Subcutaneous abdominal adipose tissue (tissue), 5 donors: ENCODE data around the gene PALLD.
A peak's percentile ranks its signal among the peaks of the same experiment; 100 is the strongest.

Experiments used
- H3K27ac ChIP-seq: one replicate; pipeline ENCODE4 v1.7.0; 2013; ENCODE audit warnings: low read depth, mild to moderate bottlenecking, inconsistent platforms, low read length, moderate library complexity
- H3K27me3 ChIP-seq, 5 donors: one replicate each; pipeline ENCODE4 v1.7.0; 2013; ENCODE audit warnings: low read length in 5 of 5, inconsistent platforms in 1 of 5; ENCODE audit not compliant: control insufficient read depth in 5 of 5, insufficient read depth in 4 of 5
- H3K36me3 ChIP-seq, 5 donors: one replicate each; pipeline ENCODE4 v1.7.0; 2013; ENCODE audit warnings: low read length in 5 of 5; ENCODE audit not compliant: control insufficient read depth in 5 of 5, insufficient read depth in 5 of 5
- H3K4me1 ChIP-seq, 5 donors: one replicate each; pipeline ENCODE4 v1.7.0; 2013; ENCODE audit warnings: low read length in 5 of 5, mild to moderate bottlenecking in 3 of 5, moderate library complexity in 1 of 5; ENCODE audit not compliant: control insufficient read depth in 5 of 5, insufficient read depth in 5 of 5
- H3K4me3 ChIP-seq, 5 donors: one replicate each; pipeline ENCODE4 v1.7.0; 2013; ENCODE audit warnings: low read length in 5 of 5, low read depth in 1 of 5
- H3K9ac ChIP-seq, 5 donors: one replicate each; pipeline ENCODE4 v1.7.0; 2013; ENCODE audit warnings: low read length in 5 of 5, mild to moderate bottlenecking in 4 of 5, moderate library complexity in 3 of 5
- H3K9me3 ChIP-seq, 5 donors: one replicate each; pipeline ENCODE4 v1.7.0; 2013; ENCODE audit warnings: low read length in 5 of 5; ENCODE audit not compliant: control insufficient read depth in 5 of 5
- donor health status: healthy.
- donor health status: healthy.
- donor health status: healthy.
- donor health status: healthy.
- donor health status: healthy.

The PALLD gene

GRCh38 chr4:168759321-168759720 lies 262.5 kb downstream of the PALLD start:
- H3K9me3 ChIP-seq = no peaks in the 10 kb centered on the region
- H3K36me3 ChIP-seq = no peaks in the 10 kb centered on the region
- H3K4me1 ChIP-seq = no peaks in the 10 kb centered on the region
- no peaks in the 10 kb centered on the region for H3K27me3 ChIP-seq
- no peak overlapping the region for H3K9ac ChIP-seq
- H3K27ac ChIP-seq = no peak overlapping the region
- no peak overlapping the region for H3K4me3 ChIP-seq

- Histone ChIP-seq H3K4me3 (no peak overlapping the region), H3K4me1 (peaks cover 0 to 1% (median 0%) of the 10 kb centered on the region in 5 donors), H3K9me3 (no peaks in the 10 kb centered on the region), H3K36me3 (no peaks in the 10 kb centered on the region), H3K27ac (no peak overlapping the region), H3K9ac (no peak overlapping the region), H3K27me3 (no peaks in the 10 kb centered on the region)
Measured at GRCh38 chr4:168759959-168760527, 263.2 kb downstream of the PALLD start.

- no peaks in the 10 kb centered on the region for H3K9me3 ChIP-seq
Measured at GRCh38 chr4:168761066-168761465, 264.2 kb downstream of the PALLD start.

GRCh38 chr4:168765322-168765721 lies 268.5 kb downstream of the PALLD start:
- H3K9ac ChIP-seq = peak overlapping the region in 1 of 5 donors; percentile 13
- no peak overlapping the region for H3K4me3 ChIP-seq
- H3K36me3 ChIP-seq = no peaks in the 10 kb centered on the region
- no peaks in the 10 kb centered on the region for H3K27me3 ChIP-seq
- H3K27ac ChIP-seq = peak overlapping the region; percentile 34
- peaks cover 0 to 17% (median 13%) of the 10 kb centered on the region in 5 donors for H3K4me1 ChIP-seq
- H3K9me3 ChIP-seq = no peaks in the 10 kb centered on the region

More at GRCh38 chr4:168761066-168761465, 264.2 kb downstream of the PALLD start:
- no peaks in the 10 kb centered on the region for H3K36me3 ChIP-seq
- peaks cover 0 to 11% (median 9%) of the 10 kb centered on the region in 5 donors for H3K4me1 ChIP-seq
- H3K27ac ChIP-seq = no peak overlapping the region
- H3K9ac ChIP-seq = no peak overlapping the region
- H3K4me3 ChIP-seq = no peak overlapping the region
- H3K27me3 ChIP-seq = no peaks in the 10 kb centered on the region

- Histone ChIP-seq H3K27ac (peak overlapping the region; percentile 34), H3K36me3 (no peaks in the 10 kb centered on the region), H3K4me1 (peaks cover 0 to 17% (median 13%) of the 10 kb centered on the region in 5 donors), H3K9me3 (no peaks in the 10 kb centered on the region), H3K27me3 (no peaks in the 10 kb centered on the region), H3K9ac (peak overlapping the region in 1 of 5 donors; percentile 13), H3K4me3 (no peak overlapping the region)
Measured at GRCh38 chr4:168765726-168766125, 268.9 kb downstream of the PALLD start.

GRCh38 chr4:168766604-168767316 lies 269.9 kb downstream of the PALLD start:
- Histone ChIP-seq H3K9ac (no peak overlapping the region), H3K4me1 (peaks cover 0 to 17% (median 13%) of the 10 kb centered on the region in 5 donors), H3K27ac (peak overlapping the region; percentile 34), H3K27me3 (no peaks in the 10 kb centered on the region), H3K36me3 (no peaks in the 10 kb centered on the region), H3K9me3 (no peaks in the 10 kb centered on the region), H3K4me3 (no peak overlapping the region)

GRCh38 chr4:168769416-168769815 lies 272.6 kb downstream of the PALLD start:
- Histone ChIP-seq H3K4me3 (no peak overlapping the region), H3K27me3 (no peaks in the 10 kb centered on the region), H3K36me3 (no peaks in the 10 kb centered on the region), H3K27ac (no peak overlapping the region), H3K9me3 (no peaks in the 10 kb centered on the region), H3K4me1 (peaks cover 0 to 17% (median 13%) of the 10 kb centered on the region in 5 donors), H3K9ac (no peak overlapping the region)

- H3K9ac ChIP-seq = no peak overlapping the region
- H3K36me3 ChIP-seq = no peaks in the 10 kb centered on the region
- H3K4me3 ChIP-seq = no peak overlapping the region
- no peak overlapping the region for H3K27ac ChIP-seq
- peaks cover 0 to 17% (median 13%) of the 10 kb centered on the region in 5 donors for H3K4me1 ChIP-seq
- no peaks in the 10 kb centered on the region for H3K9me3 ChIP-seq
- no peaks in the 10 kb centered on the region for H3K27me3 ChIP-seq
Measured at GRCh38 chr4:168769837-168770236, 273.0 kb downstream of the PALLD start.

- Histone ChIP-seq H3K4me3 (no peak overlapping the region), H3K27me3 (no peaks in the 10 kb centered on the region), H3K4me1 (peaks cover 0 to 5% (median 2%) of the 10 kb centered on the region in 5 donors), H3K36me3 (no peaks in the 10 kb centered on the region), H3K27ac (no peak overlapping the region), H3K9ac (no peak overlapping the region), H3K9me3 (peaks cover 0 to 7% (median 5%) of the 10 kb centered on the region in 5 donors)
Measured at GRCh38 chr4:168771251-168771650, 274.4 kb downstream of the PALLD start.

GRCh38 chr4:168773388-168774195 lies 276.7 kb downstream of the PALLD start:
- Histone ChIP-seq H3K4me1 (peaks cover 0 to 2% (median 0%) of the 10 kb centered on the region in 5 donors), H3K27ac (no peak overlapping the region), H3K27me3 (no peaks in the 10 kb centered on the region), H3K9me3 (peaks cover 0 to 13% (median 10%) of the 10 kb centered on the region in 5 donors), H3K9ac (no peak overlapping the region), H3K36me3 (no peaks in the 10 kb centered on the region), H3K4me3 (peak overlapping the region in 2 of 5 donors; percentile 23 to 24)
